ACC112 (cell line): ENCODE measurements around the gene GLT1D1.

Experiments
- H2AFZ ChIP-seq: fragments of 200-600 bp; sonication (generic); one replicate; pipeline ENCODE4 v1.6.0; 2017; ENCODE audit warnings: antibody characterized with exemption, low read length; ENCODE audit not compliant: unreplicated experiment
- H3K27ac ChIP-seq: fragments of 200-600 bp; sonication (generic); 2 replicates; pipeline ENCODE4 v1.5.1; 2014; ENCODE audit warnings: low read depth, mild to moderate bottlenecking, antibody characterized with exemption, low read length, moderate library complexity
- H3K27me3 ChIP-seq: fragments of 200-600 bp; sonication (generic); 2 replicates; pipeline ENCODE4 v1.6.1; 2014; ENCODE audit warnings: mild to moderate bottlenecking, antibody characterized with exemption, low read length, moderate library complexity, mixed read lengths; ENCODE audit not compliant: insufficient read depth
- H3K36me3 ChIP-seq: fragments of 200-600 bp; sonication (generic); 2 replicates; pipeline ENCODE4 v1.6.1; 2016; ENCODE audit warnings: mild to moderate bottlenecking, antibody characterized with exemption, low read length, moderate library complexity, mixed read lengths; ENCODE audit not compliant: insufficient read depth
- H3K4me1 ChIP-seq: fragments of 200-600 bp; sonication (generic); one replicate; pipeline ENCODE4 v1.6.1; 2016; ENCODE audit warnings: low read length, mixed read lengths; ENCODE audit not compliant: insufficient read depth, unreplicated experiment, control insufficient read depth
- H3K4me3 ChIP-seq: fragments of 200-600 bp; sonication (generic); 2 replicates; pipeline ENCODE4 v1.5.1; 2014; ENCODE audit warnings: mild to moderate bottlenecking, low read depth, low read length
- H3K79me2 ChIP-seq: fragments of 200-600 bp; sonication (generic); one replicate; pipeline ENCODE4 v1.6.0; 2016; ENCODE audit warnings: low read length; ENCODE audit not compliant: control insufficient read depth, unreplicated experiment, insufficient read depth

GLT1D1 gene

GRCh38 chr12:128813883-128814282 is 39.4 kb upstream of the GLT1D1 start:
- Histone ChIP-seq H2AFZ (no peak overlapping the region), H3K4me1 (peaks cover 68% of the 10 kb centered on the region), H3K27me3 (no peaks in the 10 kb centered on the region), H3K27ac (peak overlapping the region; percentile 81), H3K4me3 (no peak overlapping the region), H3K36me3 (peaks cover 16% of the 10 kb centered on the region), H3K79me2 (peaks cover 95% of the 10 kb centered on the region)

DNA sequence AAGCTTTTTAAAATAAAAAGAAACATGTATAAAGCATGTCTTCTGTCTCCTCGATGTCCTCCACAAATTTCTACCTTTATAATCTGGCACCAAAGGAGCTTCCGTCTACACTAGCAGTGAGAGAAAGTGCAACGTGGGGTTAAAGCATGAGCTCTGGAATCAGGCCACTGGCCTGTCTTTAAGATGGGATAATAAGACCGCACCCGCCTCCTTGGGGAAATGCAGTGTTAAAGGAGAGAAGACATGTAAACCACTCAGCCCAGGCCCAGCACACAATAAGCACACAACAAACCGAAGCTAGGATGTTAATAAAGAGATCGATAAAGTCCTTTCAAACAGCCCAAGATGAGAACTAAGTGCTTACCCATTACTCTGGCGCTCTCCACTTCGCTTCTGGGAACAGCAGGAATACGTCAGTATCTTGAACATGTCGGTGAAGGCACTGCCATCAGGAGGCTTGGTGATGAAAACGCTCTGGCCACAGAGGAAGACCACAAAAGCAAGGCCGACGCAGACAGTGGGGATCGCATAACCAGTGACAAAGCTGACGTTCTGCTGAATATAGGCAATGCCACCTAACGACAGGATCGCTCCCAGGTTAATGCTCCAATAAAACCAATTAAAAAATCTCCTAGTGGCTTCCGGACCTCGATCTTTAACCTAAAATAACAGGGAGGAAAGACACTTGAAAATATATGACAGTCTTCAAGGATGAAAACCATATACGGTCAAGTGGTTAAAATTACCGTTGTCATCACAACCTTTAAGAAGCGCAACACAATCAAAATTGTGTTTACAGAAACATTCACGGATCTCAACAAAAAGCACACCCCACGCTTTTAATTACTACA is 38.6 kb upstream of the GLT1D1 start:
- Histone ChIP-seq H3K79me2 (peaks cover 97% of the 10 kb centered on the region), H3K27ac (peak overlapping the region; percentile 81; the same call in 1 of the 2 replicates), H2AFZ (no peak overlapping the region), H3K27me3 (no peaks in the 10 kb centered on the region), H3K36me3 (peaks cover 10% of the 10 kb centered on the region; the same call in 1 of the 2 replicates), H3K4me1 (peaks cover 74% of the 10 kb centered on the region), H3K4me3 (no peak overlapping the region)

DNA sequence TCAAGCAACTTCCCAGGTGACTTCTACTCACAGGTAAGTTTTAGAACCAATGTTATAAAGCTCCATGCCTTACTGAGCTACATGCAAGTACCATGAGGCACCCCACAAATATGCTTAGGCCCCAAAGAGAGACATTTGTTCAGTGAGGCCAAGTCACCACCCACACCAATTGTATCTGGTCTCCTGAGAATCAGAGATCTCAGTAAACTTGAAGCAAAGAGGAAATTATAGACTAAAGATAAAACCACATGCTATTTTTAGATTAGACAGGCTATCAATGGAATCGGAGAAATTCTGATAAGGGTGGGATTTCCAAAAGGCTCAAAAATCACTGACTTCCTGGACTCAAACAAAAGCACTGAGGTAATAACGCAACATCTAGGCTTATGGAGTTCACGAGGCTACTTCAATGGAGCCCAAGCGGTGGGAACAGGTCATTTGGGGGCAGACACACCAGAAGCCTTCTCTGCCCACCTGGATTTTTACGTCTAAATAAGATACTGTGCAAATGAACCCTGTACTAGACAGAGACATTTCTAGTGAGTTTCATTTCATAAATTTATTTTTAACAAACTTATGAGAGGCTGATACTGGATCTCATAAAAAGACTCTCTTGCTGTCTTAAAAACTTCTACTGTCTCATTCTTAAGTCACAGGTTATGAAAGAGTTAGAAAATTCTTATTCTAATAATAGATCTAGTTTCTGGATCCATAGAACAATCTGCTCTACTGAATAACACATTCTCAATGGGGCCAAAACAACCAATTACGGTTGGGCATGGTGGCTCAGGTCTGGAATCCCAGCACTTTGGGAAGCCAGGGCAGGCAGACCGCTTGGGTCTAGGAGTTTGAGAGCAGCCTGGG is 37.3 kb upstream of the GLT1D1 start:
- Histone ChIP-seq H3K4me1 (peaks cover 65% of the 10 kb centered on the region), H3K36me3 (peaks cover 10% of the 10 kb centered on the region; the same call in 1 of the 2 replicates), H2AFZ (no peak overlapping the region), H3K4me3 (0 out of 2 replicates have a peak overlapping the region, but pooled peaks have one; percentile 22), H3K27me3 (no peaks in the 10 kb centered on the region), H3K79me2 (peaks cover 97% of the 10 kb centered on the region), H3K27ac (peak overlapping the region; percentile 19; the same call in 1 of the 2 replicates)

- H3K4me1 ChIP-seq: peaks cover 59% of the 10 kb centered on the region
- H3K27me3 ChIP-seq: no peaks in the 10 kb centered on the region
- peak overlapping the region; percentile 19; the same call in 1 of the 2 replicates for H3K27ac ChIP-seq
- peaks cover 10% of the 10 kb centered on the region; the same call in 1 of the 2 replicates for H3K36me3 ChIP-seq
- H2AFZ ChIP-seq: no peak overlapping the region
- H3K79me2 ChIP-seq: peaks cover 96% of the 10 kb centered on the region
- H3K4me3 ChIP-seq: no peak overlapping the region
Measured at GRCh38 chr12:128816643-128816920, 36.7 kb upstream of the GLT1D1 start.

DNA sequence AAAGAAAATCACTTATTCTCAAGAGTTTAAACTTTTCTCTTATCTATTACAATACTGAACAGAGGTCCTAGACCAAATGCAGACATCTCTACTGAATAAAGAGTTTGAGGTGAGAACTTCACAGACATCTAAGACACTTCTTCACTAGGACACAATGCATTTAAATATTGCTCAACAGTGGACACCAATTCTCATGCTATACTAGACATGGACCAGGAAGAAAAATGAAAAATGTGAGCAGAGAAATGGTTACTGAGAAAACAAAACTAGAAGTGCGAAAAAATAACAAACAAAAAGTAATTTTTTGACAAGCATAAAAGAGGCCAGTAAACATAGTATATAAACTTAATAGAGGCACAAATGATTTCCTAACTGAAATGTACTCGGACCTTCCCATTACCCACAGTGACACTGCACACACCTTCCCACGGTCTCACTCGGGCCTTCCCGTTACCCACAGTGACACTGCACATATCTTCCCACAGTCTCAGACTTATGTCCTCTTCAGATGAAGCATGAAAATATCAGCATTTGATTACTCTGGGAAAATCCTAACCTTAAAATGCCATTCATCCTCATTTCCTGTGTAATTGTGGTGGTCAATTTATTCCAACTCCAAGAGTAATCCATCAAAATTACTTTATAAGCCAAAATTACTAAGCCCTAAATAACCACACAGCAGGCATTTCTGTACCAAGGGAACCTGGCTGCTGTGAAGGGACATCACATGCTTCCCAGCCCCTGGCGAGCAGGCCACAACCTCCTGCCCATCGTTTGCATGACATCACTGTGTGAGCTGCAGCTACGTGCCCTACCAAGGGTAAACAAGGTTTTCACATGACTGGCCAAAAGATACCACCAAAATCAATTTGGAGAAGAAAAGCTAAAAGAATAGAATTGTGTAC is 35.9 kb upstream of the GLT1D1 start:
- no peaks in the 10 kb centered on the region for H3K27me3 ChIP-seq
- peaks cover 10% of the 10 kb centered on the region; the same call in 1 of the 2 replicates for H3K36me3 ChIP-seq
- H3K27ac ChIP-seq: peak overlapping the region; percentile 81
- H2AFZ ChIP-seq: no peak overlapping the region
- peak overlapping the region; percentile 19 for H3K4me3 ChIP-seq
- H3K79me2 ChIP-seq: peaks cover 96% of the 10 kb centered on the region
- H3K4me1 ChIP-seq: peaks cover 60% of the 10 kb centered on the region

GRCh38 chr12:128818065-128819022 is 34.9 kb upstream of the GLT1D1 start:
- Histone ChIP-seq H3K27me3 (no peaks in the 10 kb centered on the region), H2AFZ (no peak overlapping the region), H3K4me1 (peaks cover 56% of the 10 kb centered on the region), H3K4me3 (peak overlapping the region; percentile 33), H3K27ac (peak overlapping the region; percentile 81), H3K36me3 (peaks cover 5% of the 10 kb centered on the region; the same call in 1 of the 2 replicates), H3K79me2 (peaks cover 96% of the 10 kb centered on the region)

- no peak overlapping the region for H3K4me3 ChIP-seq
- H3K36me3 ChIP-seq: 0 out of 2 replicates have a peak, but pooled peaks cover 2% of the 10 kb centered on the region
- peaks cover 45% of the 10 kb centered on the region for H3K4me1 ChIP-seq
- peak overlapping the region; percentile 81; the same call in 1 of the 2 replicates for H3K27ac ChIP-seq
- H3K79me2 ChIP-seq: peaks cover 88% of the 10 kb centered on the region
- no peak overlapping the region for H2AFZ ChIP-seq
- no peaks in the 10 kb centered on the region for H3K27me3 ChIP-seq
Measured at GRCh38 chr12:128819293-128820144, 33.8 kb upstream of the GLT1D1 start.

GRCh38 chr12:128820253-128820652 is 33.0 kb upstream of the GLT1D1 start:
- Histone ChIP-seq H3K4me1 (peaks cover 45% of the 10 kb centered on the region), H3K79me2 (peaks cover 81% of the 10 kb centered on the region), H3K4me3 (no peak overlapping the region), H3K27me3 (no peaks in the 10 kb centered on the region), H3K27ac (no peak overlapping the region), H2AFZ (no peak overlapping the region), H3K36me3 (no peaks in the 10 kb centered on the region)
